Heart left ventricle (tissue), 16 donors: ENCODE data around the gene HSPB2. TPM values are rescaled to one million over a fixed set of nuclear protein-coding genes. Genes with fewer than 3 reads are reported as not detected.

ENCODE experiments used
- ATAC-seq, 4 donors: fragments of 200-7000 bp; cut with Tn5 transposase; one replicate each; pipeline ENCODE4 v1.9.1; 2020 to 2022; ENCODE audit warnings: moderate library complexity in 4 of 4, mild to moderate bottlenecking in 3 of 4, moderate number of reproducible peaks in 1 of 4
- DNase-seq, 5 donors: peaks; one replicate each; pipeline ENCODE4 v3.0.0-alpha.2; 2020
- H3K27ac ChIP-seq, 12 donors: fragments of 200-600 bp; sonication (generic) in 4 of 12; one replicate each; pipeline versions ENCODE4 v1.5.0 to v1.8.0; 2016 to 2022; ENCODE audit warnings: mild to moderate bottlenecking in 2 of 12
- H3K27me3 ChIP-seq, 9 donors: fragments of 200-600 bp; sonication (generic) in 2 of 9; one replicate each; pipeline versions ENCODE4 v1.5.1 to v1.8.0; 2016 to 2022; ENCODE audit warnings: mild to moderate bottlenecking in 3 of 9
- H3K36me3 ChIP-seq, 9 donors: fragments of 200-600 bp; sonication (generic) in 2 of 9; one replicate each; pipeline versions ENCODE4 v1.5.0 to v1.8.0; 2018 to 2022; ENCODE audit warnings: mild to moderate bottlenecking in 2 of 9
- H3K4me1 ChIP-seq, 12 donors: fragments of 200-600 bp; sonication (generic) in 4 of 12; one replicate each; pipeline versions ENCODE4 v1.5.0 to v1.8.0; 2016 to 2022; ENCODE audit warnings: mild to moderate bottlenecking in 3 of 12
- H3K4me3 ChIP-seq, 12 donors: fragments of 200-600 bp; sonication (generic) in 4 of 12; one replicate each; pipeline versions ENCODE4 v1.5.0 to v1.8.0; 2017 to 2022; ENCODE audit warnings: mild to moderate bottlenecking in 9 of 12, moderate library complexity in 4 of 12
- H3K9me3 ChIP-seq, 12 donors: fragments of 200-600 bp; sonication (generic) in 4 of 12; one replicate each; pipeline versions ENCODE4 v1.5.0 to v1.8.0; 2016 to 2022; ENCODE audit warnings: mild to moderate bottlenecking in 1 of 12
- CTCF ChIP-seq, 12 donors: fragments of 200-600 bp; sonication (generic) in 4 of 12; IDR thresholded peaks; one replicate each; pipeline versions ENCODE4 v1.5.0 to v1.8.0; 2018 to 2022; ENCODE audit warnings: antibody characterized with exemption in 12 of 12, mild to moderate bottlenecking in 5 of 12
- POLR2A ChIP-seq, 2 donors: fragments of 450-650 bp; IDR thresholded peaks; one replicate each; pipeline ENCODE4 v1.6.1; 2017; ENCODE audit warnings: antibody characterized with exemption in 2 of 2, mild to moderate bottlenecking in 2 of 2, moderate library complexity in 2 of 2
- WGBS, 4 donors: extraction: QIAGEN DNeasy Blood & Tissue Kit in 2 of 4; methylation state at CpG; one replicate each; pipeline versions ENCODE4 v1.1.5 to v1.1.7; 2013 to 2018; 5-methylcytosine and 5-hydroxymethylcytosine counted together
- intact Hi-C, 10 donors: fragments of 100-400 bp; cut with DNase I; formaldehyde crosslinking; loops; one replicate each; pipeline versions ENCODE4 v1.11.1 to v1.14.2; 2022
- polyA plus RNA-seq, 2 donors: library from polyadenylated mRNA; stranded (reverse); fragments of 200-250 nt; gene quantifications; one replicate each; pipeline ENCODE4 v1.2.3, GENCODE V29; 2013
- total RNA-seq, 9 donors: library from RNA; depleted of rRNA in 2 of 9; stranded (reverse); fragments of >200 nt in 2 of 9; fragmentation: NEBNext Ultra II Directional in 3 of 9; extraction: Animal tissue kit (Norgen Biotek cat#: 25700) in 3 of 9; gene quantifications; one replicate each; pipeline versions ENCODE4 v1.1.0 to v1.2.4, GENCODE V29; 2016 to 2023
- donor health status: ischemic (EF 13 %, LVEDD 7.1; RV severe dilation, severe dysfunction).
- donor health status: healthy with polysubstance abuse.
- donor health status: DM: no; HTN: yes; CAD: no.
- donor health status: DM: no; HTN: no; CAD: no.
- donor health status: ischemic (EF 25% LVEDD 6.9; RV normal size, moderate dysfunction).
- donor health status: ischemic (EF 25% LVEDD 5.7; RV mildly dilated, moderate dysfunction).
- donor health status: healthy.
- donor health status: DM: yes; HTN: yes; CAD: no.
- donor health status: ischemic (EF 35%, LVEDD 5.7; RV mildly dilated, moderate dysfunction).
- donor health status: nonischemic (EF 11% LVEDD 7.7; RV severe dilation, severe dysfunction).
- donor health status: DM: yes; HTN: yes; CAD: no.
- donor health status: PGD.
- donor health status: ischemic (EF 29% LVEDD 5.4; RV normal size, mild dysfunction).
- donor health status: nonischemic (EF 23%, LVEDD 6.1; RV moderate dilation, normal function).

The HSPB2 gene
- total and polyA plus RNA-seq, 11 donors, result 5.5 to 67.9 (median 23.4) TPM

- Histone ChIP-seq H3K4me3 (peak within 1 kb of the TSS; percentile 70 to 100 (median 86)), H3K36me3 (peaks cover 0 to 49% (median 37%) of the 10 kb centered on the region in 9 donors), H3K27ac (peak within 1 kb of the TSS; percentile 84 to 94 (median 91)), H3K4me1 (peaks cover 0 to 23% (median 11%) of the 10 kb centered on the region in 12 donors), H3K27me3 (no peaks in the 10 kb centered on the region), H3K9me3 (no peaks in the 10 kb centered on the region)
- DNase-seq (peak; percentile 88 to 92 (median 89)), ATAC-seq (peak; percentile 66 to 95 (median 90))
- 0 to 1% (median 1%) methylated on average over 25 to 51 of the region's 51 CpGs for WGBS, 4 donors
- intact Hi-C loops, result loop anchor here in 7 of 10 donors (5.0 to 10.0 kb wide), 3 partner anchors 106 to 214 kb away; partner anchors contain the start of genes SDHD (in 5 of the 7) and TIMM8B (in 5 of the 7)
- TF ChIP-seq CTCF (IDR thresholded peaks at IDR 0.05), result peak in 2 of 12 donors; percentile 23 to 24
- TF ChIP-seq POLR2A (IDR thresholded peaks at IDR 0.05), result peak in 1 of 2 donors; percentile 32
Measured at GRCh38 chr11:111870886-111871692, 41.4 kb upstream of the HSPB2 start, which contains the start of gene ALG9. Gene ALG9 (minus strand): TSS chr11:111871581. CDS start chr11:111871482, 99 bp downstream.

- ATAC-seq (peak in 3 of 4 donors; percentile 26 to 44 (median 40)), DNase-seq (no peak)
- no peaks in the 10 kb centered on the region for H3K9me3 ChIP-seq
- no peaks in the 10 kb centered on the region for H3K27me3 ChIP-seq
- peak overlapping the region; percentile 70 to 100 (median 86) for H3K4me3 ChIP-seq
- TF ChIP-seq CTCF (IDR thresholded peaks at IDR 0.05), result no peak
- TF ChIP-seq POLR2A (IDR thresholded peaks at IDR 0.05), result no peak
- WGBS, 4 donors, result 46 to 55% (median 54%) methylated on average over 5 of the region's 5 CpGs
- peak overlapping the region; percentile 84 to 94 (median 91) for H3K27ac ChIP-seq
- H3K4me1 ChIP-seq, result peaks cover 0 to 23% (median 11%) of the 10 kb centered on the region in 12 donors
- H3K36me3 ChIP-seq, result peaks cover 0 to 49% (median 33%) of the 10 kb centered on the region in 9 donors
- intact Hi-C loops, result loop anchor here in 7 of 10 donors (5.0 to 10.0 kb wide), 3 partner anchors 106 to 213 kb away; partner anchors contain the start of genes SDHD (in 5 of the 7) and TIMM8B (in 5 of the 7)
Measured at GRCh38 chr11:111871693-111872161, 40.8 kb upstream of the HSPB2 start.

GRCh38 chr11:111878385-111878848 is 34.1 kb upstream of the HSPB2 start:
- H3K4me3 ChIP-seq, result peak overlapping the region; percentile 41 to 84 (median 72)
- H3K9me3 ChIP-seq, result no peaks in the 10 kb centered on the region
- H3K4me1 ChIP-seq, result peaks cover 0 to 24% (median 12%) of the 10 kb centered on the region in 12 donors
- no peak for DNase-seq
- intact Hi-C loops, result loop anchor here in 9 of 10 donors (2.0 to 10.0 kb wide), 14 partner anchors 34 to 209 kb away; partner anchors contain the start of genes SDHD (in 6 of the 9), TIMM8B (in 6 of the 9), HSPB2 (in 2 of the 9) and CRYAB (in 1 of the 9)
- H3K27me3 ChIP-seq, result no peaks in the 10 kb centered on the region
- 0 to 1% (median 0%) methylated on average over 12 to 13 of the region's 13 CpGs for WGBS, 4 donors
- H3K27ac ChIP-seq, result peak overlapping the region; percentile 90 to 98 (median 93)
- ATAC-seq, result peak in 1 of 4 donors; percentile 0
- TF ChIP-seq POLR2A (IDR thresholded peaks at IDR 0.05), result no peak
- no peak for TF ChIP-seq CTCF (IDR thresholded peaks at IDR 0.05)
- peaks cover 0 to 30% (median 9%) of the 10 kb centered on the region in 9 donors for H3K36me3 ChIP-seq
